K562 (cell line): Measurements from ENCODE around the gene PKLR. TPM values are rescaled to one million over a fixed set of nuclear protein-coding genes. Genes with fewer than 3 reads are reported as not detected.

Experiments used
- CBX5 ChIP-seq: IDR thresholded peaks from 2 replicates; pipeline ENCODE4 v1.6.1; 2014; ENCODE audit warnings: low read depth, borderline replicate concordance
- EGR1 ChIP-seq: fragments of 450-650 bp; conservative IDR thresholded peaks from 2 replicates; pipeline ENCODE4 v1.6.1; 2017; ENCODE audit warnings: mild to moderate bottlenecking
- HDAC1 ChIP-seq, 2 experiments: fragments of 450-650 bp; IDR thresholded peaks; 2 replicates each; pipeline ENCODE4 v1.6.1; 2016 to 2017; ENCODE audit warnings: inconsistent platforms in 1 of 2, mild to moderate bottlenecking in 1 of 2, moderate library complexity in 1 of 2
- MIER1 ChIP-seq: fragments of 450-650 bp; IDR thresholded peaks from 2 replicates; pipeline ENCODE4 v1.6.1; 2016; ENCODE audit warnings: antibody characterized with exemption, mild to moderate bottlenecking, low read depth
- NFE2L1 ChIP-seq: fragments of 450-650 bp; IDR thresholded peaks from 2 replicates; pipeline ENCODE4 v1.6.1; 2016; ENCODE audit warnings: missing genetic modification characterization, low read depth, mild to moderate bottlenecking, missing compliant biosample characterization, moderate library complexity, borderline replicate concordance
- RCOR1 ChIP-seq, 2 experiments: IDR thresholded peaks; 2 replicates each; pipeline ENCODE4 v1.6.1; 2012; ENCODE audit warnings: low read depth in 2 of 2, low read length in 2 of 2, borderline replicate concordance in 1 of 2, improper control_type of control experiment in 1 of 2
- SAP30 ChIP-seq: fragments of 200-600 bp; sonication (generic); IDR thresholded peaks from 2 replicates; pipeline ENCODE4 v1.6.1; 2012; ENCODE audit warnings: borderline replicate concordance, low read depth, mild to moderate bottlenecking, moderate library complexity, low read length, control low read depth, inconsistent platforms; ENCODE audit not compliant: insufficient read depth, poor library complexity, severe bottlenecking
- STAT5A ChIP-seq: IDR thresholded peaks from 2 replicates; pipeline ENCODE4 v1.6.1; 2012; ENCODE audit warnings: low read length, inconsistent platforms, borderline replicate concordance
- ZBTB7A ChIP-seq: IDR thresholded peaks from 2 replicates; pipeline ENCODE4 v1.6.1; 2011; ENCODE audit warnings: low read depth, mild to moderate bottlenecking, low read length, moderate library complexity, borderline replicate concordance; ENCODE audit not compliant: control insufficient read depth
- ZNF561 ChIP-seq: fragments of 450-650 bp; formaldehyde crosslinking; conservative IDR thresholded peaks from 2 replicates; pipeline ENCODE4 v1.4.0; 2020; ENCODE audit warnings: mild to moderate bottlenecking, moderate library complexity
- polyA plus RNA-seq, 8 experiments: library from polyadenylated mRNA; depleted of rRNA in 4 of 8; stranded (reverse) in 5 of 8; unstranded in 3 of 8; fragments of >200 nt; fragmentation: Nextera tagmentation in 2 of 8; fragmentation: Illumina TruSeq in 1 of 8; extraction: Ambion mirVana in 2 of 8; extraction: Trizol in 1 of 8; gene quantifications; 2 replicates each; pipeline versions ENCODE4 v1.2.1 to v1.2.3, GENCODE V29; 2011 to 2014; ENCODE audit warnings: inconsistent platforms in 1 of 8, missing spikeins in 1 of 8
- total RNA-seq, 7 experiments: library from RNA; depleted of rRNA in 6 of 7; stranded (reverse); fragments of >200 nt in 6 of 7; fragmentation: Illumina TruSeq in 2 of 7; extraction: Trizol in 2 of 7; gene quantifications; 2 replicates each; pipeline versions ENCODE4 v1.2.1 to v1.2.3, GENCODE V29; 2011 to 2021; ENCODE audit warnings: low replicate concordance in 1 of 7
- TF ChIP-seq, protein P1 (sequence below): fragments of 200-800 bp; sonication (Bioruptor generic); IDR thresholded peaks from 2 replicates; pipeline ENCODE4 v1.6.1; 2017; ENCODE audit warnings: missing genetic modification characterization, missing compliant biosample characterization
- TF ChIP-seq, protein P2 (sequence below), 2 experiments: fragments of 450-650 bp; formaldehyde crosslinking in 1 of 2; IDR thresholded peaks; 2 replicates each; pipeline versions ENCODE4 v1.4.0 to v1.6.1; 2014 to 2020; ENCODE audit warnings: mild to moderate bottlenecking in 2 of 2, borderline replicate concordance in 1 of 2, low read depth in 1 of 2
- TF ChIP-seq, protein P3 (sequence below): sonication (generic); formaldehyde crosslinking; IDR thresholded peaks from 2 replicates; pipeline ENCODE4 v1.9.0; 2022; ENCODE audit warnings: mild to moderate bottlenecking, missing genetic modification reagents
- TF ChIP-seq, protein P4 (sequence below): fragments of 450-650 bp; IDR thresholded peaks from 2 replicates; pipeline ENCODE4 v1.6.1; 2016

The PKLR gene
- total and polyA plus RNA-seq, 9 of the 15 experiments (the other 6 are each of a cell fraction or from before 2014, with no cell fraction given) = 10.7 to 78.4 (median 38.2) TPM

DNA sequence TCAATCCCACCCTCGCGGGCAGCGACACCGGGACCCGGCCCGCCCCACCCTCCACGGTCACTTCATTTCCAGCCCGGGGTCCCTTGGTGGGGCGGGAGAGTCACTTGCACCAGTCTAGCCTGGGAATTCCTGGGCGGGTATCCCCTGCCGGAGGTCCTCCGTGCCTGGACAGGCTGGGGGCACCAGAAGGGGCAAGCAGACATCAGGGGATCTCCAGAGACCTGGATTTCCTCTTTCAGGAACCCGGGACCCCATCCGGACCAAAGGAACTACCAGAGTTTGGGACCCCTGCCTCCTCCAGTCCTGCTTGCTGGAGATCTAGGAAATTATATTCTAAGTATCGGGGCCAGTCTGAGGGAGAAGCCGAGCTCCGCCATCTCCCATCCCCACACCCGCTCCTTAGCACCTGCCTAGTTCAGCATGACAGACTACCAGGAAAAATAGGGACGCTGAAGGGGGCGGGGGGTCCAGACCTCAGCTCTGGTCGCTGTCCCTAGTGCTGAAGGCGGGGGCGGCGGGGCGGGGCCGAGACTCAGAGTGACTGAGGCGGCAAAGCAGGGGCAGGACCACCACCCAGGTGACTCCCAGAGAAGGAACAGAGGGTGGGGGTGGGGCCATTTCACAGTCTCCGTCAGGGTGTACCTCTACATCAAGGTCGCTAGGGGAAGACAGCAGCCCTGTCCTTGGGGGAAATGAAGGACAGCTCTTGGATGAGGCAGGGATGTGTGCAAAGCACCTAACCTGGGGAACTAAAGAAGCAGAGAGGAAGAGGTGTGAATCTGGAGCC is 23.1 kb downstream of the PKLR start (continued):
- TF ChIP-seq, protein P1, sequence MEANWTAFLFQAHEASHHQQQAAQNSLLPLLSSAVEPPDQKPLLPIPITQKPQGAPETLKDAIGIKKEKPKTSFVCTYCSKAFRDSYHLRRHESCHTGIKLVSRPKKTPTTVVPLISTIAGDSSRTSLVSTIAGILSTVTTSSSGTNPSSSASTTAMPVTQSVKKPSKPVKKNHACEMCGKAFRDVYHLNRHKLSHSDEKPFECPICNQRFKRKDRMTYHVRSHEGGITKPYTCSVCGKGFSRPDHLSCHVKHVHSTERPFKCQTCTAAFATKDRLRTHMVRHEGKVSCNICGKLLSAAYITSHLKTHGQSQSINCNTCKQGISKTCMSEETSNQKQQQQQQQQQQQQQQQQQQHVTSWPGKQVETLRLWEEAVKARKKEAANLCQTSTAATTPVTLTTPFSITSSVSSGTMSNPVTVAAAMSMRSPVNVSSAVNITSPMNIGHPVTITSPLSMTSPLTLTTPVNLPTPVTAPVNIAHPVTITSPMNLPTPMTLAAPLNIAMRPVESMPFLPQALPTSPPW (CRISPR knock-in tag) = peak; percentile 59
- TF ChIP-seq HDAC1 (IDR thresholded peaks at IDR 0.05) (peak in 1 of 2 experiments; percentile 65; a peak in 1 of 4 replicates), RCOR1 (IDR thresholded peaks at IDR 0.05; ENCODE audit: borderline replicate concordance in 1 of 2, low read depth in 2 of 2, low read length in 2 of 2) (peak in 1 of 2 experiments; percentile 5; a peak in 1 of 4 replicates), EGR1 (peak; percentile 97), ZBTB7A (peak; percentile 96), CBX5 (peak; percentile 17; the same call in 1 of the 2 replicates), STAT5A (no peak), ZNF561 (CRISPR knock-in tag) (no peak), SAP30 (peak; percentile 49), NFE2L1 (tag) (no peak), MIER1 (peak; percentile 85)
- TF ChIP-seq, protein P2, sequence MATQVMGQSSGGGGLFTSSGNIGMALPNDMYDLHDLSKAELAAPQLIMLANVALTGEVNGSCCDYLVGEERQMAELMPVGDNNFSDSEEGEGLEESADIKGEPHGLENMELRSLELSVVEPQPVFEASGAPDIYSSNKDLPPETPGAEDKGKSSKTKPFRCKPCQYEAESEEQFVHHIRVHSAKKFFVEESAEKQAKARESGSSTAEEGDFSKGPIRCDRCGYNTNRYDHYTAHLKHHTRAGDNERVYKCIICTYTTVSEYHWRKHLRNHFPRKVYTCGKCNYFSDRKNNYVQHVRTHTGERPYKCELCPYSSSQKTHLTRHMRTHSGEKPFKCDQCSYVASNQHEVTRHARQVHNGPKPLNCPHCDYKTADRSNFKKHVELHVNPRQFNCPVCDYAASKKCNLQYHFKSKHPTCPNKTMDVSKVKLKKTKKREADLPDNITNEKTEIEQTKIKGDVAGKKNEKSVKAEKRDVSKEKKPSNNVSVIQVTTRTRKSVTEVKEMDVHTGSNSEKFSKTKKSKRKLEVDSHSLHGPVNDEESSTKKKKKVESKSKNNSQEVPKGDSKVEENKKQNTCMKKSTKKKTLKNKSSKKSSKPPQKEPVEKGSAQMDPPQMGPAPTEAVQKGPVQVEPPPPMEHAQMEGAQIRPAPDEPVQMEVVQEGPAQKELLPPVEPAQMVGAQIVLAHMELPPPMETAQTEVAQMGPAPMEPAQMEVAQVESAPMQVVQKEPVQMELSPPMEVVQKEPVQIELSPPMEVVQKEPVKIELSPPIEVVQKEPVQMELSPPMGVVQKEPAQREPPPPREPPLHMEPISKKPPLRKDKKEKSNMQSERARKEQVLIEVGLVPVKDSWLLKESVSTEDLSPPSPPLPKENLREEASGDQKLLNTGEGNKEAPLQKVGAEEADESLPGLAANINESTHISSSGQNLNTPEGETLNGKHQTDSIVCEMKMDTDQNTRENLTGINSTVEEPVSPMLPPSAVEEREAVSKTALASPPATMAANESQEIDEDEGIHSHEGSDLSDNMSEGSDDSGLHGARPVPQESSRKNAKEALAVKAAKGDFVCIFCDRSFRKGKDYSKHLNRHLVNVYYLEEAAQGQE (IDR thresholded peaks at IDR 0.05; ENCODE audit: borderline replicate concordance) = peak; percentile 97
- TF ChIP-seq, protein P2 (CRISPR knock-in tag; IDR thresholded peaks at IDR 0.05; ENCODE audit: low read depth) = peak; percentile 93
- TF ChIP-seq, protein P3, sequence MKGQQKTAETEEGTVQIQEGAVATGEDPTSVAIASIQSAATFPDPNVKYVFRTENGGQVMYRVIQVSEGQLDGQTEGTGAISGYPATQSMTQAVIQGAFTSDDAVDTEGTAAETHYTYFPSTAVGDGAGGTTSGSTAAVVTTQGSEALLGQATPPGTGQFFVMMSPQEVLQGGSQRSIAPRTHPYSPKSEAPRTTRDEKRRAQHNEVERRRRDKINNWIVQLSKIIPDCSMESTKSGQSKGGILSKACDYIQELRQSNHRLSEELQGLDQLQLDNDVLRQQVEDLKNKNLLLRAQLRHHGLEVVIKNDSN = no peak
- TF ChIP-seq, protein P4, sequence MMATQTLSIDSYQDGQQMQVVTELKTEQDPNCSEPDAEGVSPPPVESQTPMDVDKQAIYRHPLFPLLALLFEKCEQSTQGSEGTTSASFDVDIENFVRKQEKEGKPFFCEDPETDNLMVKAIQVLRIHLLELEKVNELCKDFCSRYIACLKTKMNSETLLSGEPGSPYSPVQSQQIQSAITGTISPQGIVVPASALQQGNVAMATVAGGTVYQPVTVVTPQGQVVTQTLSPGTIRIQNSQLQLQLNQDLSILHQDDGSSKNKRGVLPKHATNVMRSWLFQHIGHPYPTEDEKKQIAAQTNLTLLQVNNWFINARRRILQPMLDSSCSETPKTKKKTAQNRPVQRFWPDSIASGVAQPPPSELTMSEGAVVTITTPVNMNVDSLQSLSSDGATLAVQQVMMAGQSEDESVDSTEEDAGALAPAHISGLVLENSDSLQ = peak; percentile 41; the same call in 1 of the 2 replicates
